Panc1 (cell line): ENCODE measurements around the gene FAM20A. TPM values are rescaled to one million over a fixed set of nuclear protein-coding genes. Genes with fewer than 3 reads are reported as not detected.

Experiments
- ATAC-seq: fragments of 200-7000 bp; cut with Tn5 transposase; 2 replicates; pipeline ENCODE4 v1.9.1; 2020; ENCODE audit warnings: mild to moderate bottlenecking, moderate library complexity
- BruUV-seq: library from RNA; stranded (reverse); fragments of 400-500 nt; replicated peaks from 2 replicates; lab custom pipeline; 2021; lab: Mats Ljungman, UMichigan
- CTCF ChIA-PET: fragments of 300-600 bp; sonication (Branson Sonifier 250); formaldehyde crosslinking; loops from one replicate; lab custom pipeline; 2022; ENCODE audit warnings: antibody characterized with exemption; lab: Charles Lee
- POLR2A ChIA-PET: fragments of 300-600 bp; sonication (Branson Sonifier 250); formaldehyde crosslinking; loops from one replicate; lab custom pipeline; 2022; ENCODE audit warnings: antibody characterized with exemption; lab: Charles Lee
- DNase-seq: peaks from one replicate; pipeline ENCODE4 v3.0.0-alpha.2; 2010; ENCODE audit warnings: low read depth, low spot score
- H3K27ac ChIP-seq: 2 replicates; pipeline ENCODE4 v1.5.1; 2011; ENCODE audit warnings: mild to moderate bottlenecking, low read length, inconsistent platforms
- H3K27me3 ChIP-seq: fragments of 200-500 bp; sonication (Bioruptor generic); 2 replicates; pipeline ENCODE4 v1.6.0; 2014; ENCODE audit warnings: low read length, inconsistent platforms; ENCODE audit not compliant: control insufficient read depth, insufficient read depth
- H3K36me3 ChIP-seq: fragments of 200-500 bp; sonication (Bioruptor generic); 2 replicates; pipeline ENCODE4 v1.5.1; 2014; ENCODE audit warnings: inconsistent platforms, mild to moderate bottlenecking, low read length, moderate library complexity; ENCODE audit not compliant: control insufficient read depth, insufficient read depth
- H3K4me1 ChIP-seq: 2 replicates; pipeline ENCODE4 v1.5.1; 2011; ENCODE audit warnings: inconsistent platforms, mild to moderate bottlenecking, low read length, moderate library complexity; ENCODE audit not compliant: control insufficient read depth, insufficient read depth
- H3K4me3 ChIP-seq, 2 experiments: 2 replicates each; pipeline ENCODE4 v1.5.1; 2011 to 2012; ENCODE audit warnings: low read depth in 2 of 2, low read length in 2 of 2, mild to moderate bottlenecking in 2 of 2, inconsistent platforms in 1 of 2, moderate library complexity in 1 of 2
- H3K9me3 ChIP-seq: fragments of 200-500 bp; sonication (Bioruptor generic); 2 replicates; pipeline ENCODE4 v1.5.1; 2014; ENCODE audit warnings: low read depth, mild to moderate bottlenecking, inconsistent platforms, low read length, moderate library complexity; ENCODE audit not compliant: control insufficient read depth, insufficient read depth
- CTCF ChIP-seq: fragments of 450-650 bp; IDR thresholded peaks from 2 replicates; pipeline ENCODE4 v1.5.1; 2017; ENCODE audit warnings: mild to moderate bottlenecking
- POLR2AphosphoS5 ChIP-seq: IDR thresholded peaks from 2 replicates; pipeline ENCODE4 v1.6.1; 2012; ENCODE audit warnings: mild to moderate bottlenecking, low read depth, low read length, moderate library complexity
- REST ChIP-seq, 2 experiments: IDR thresholded peaks; 2 replicates each; pipeline ENCODE4 v1.6.1; 2011 to 2012; ENCODE audit warnings: low read depth in 2 of 2, control low read depth in 1 of 2, low read length in 1 of 2, mild to moderate bottlenecking in 1 of 2, moderate library complexity in 1 of 2; ENCODE audit not compliant: insufficient read depth in 1 of 2
- SIN3A ChIP-seq: IDR thresholded peaks from 2 replicates; pipeline ENCODE4 v1.6.1; 2012; ENCODE audit warnings: low read depth, mild to moderate bottlenecking, low read length, moderate library complexity, borderline replicate concordance; ENCODE audit not compliant: insufficient read depth
- TCF7L2 ChIP-seq: IDR thresholded peaks from 2 replicates; pipeline ENCODE4 v1.6.1; 2011; ENCODE audit warnings: mild to moderate bottlenecking, low read depth, low read length, inconsistent platforms
- in situ Hi-C: cut with HindIII; loops from 2 replicates; pipeline ENCODE4 v1.10.0; 2016; ENCODE audit warnings: low sequenced_read_pairs, low pct_unique_long_range_greater_than_20kb
- intact Hi-C: fragments of 100-400 bp; cut with micrococcal nuclease; formaldehyde crosslinking; loops from one replicate; pipeline ENCODE4 v1.10.0; 2022; ENCODE audit not compliant: unreplicated experiment
- total RNA-seq: library from RNA; stranded (reverse); gene quantifications from one replicate; pipeline ENCODE4 v1.2.1, GENCODE V29; 2021; ENCODE audit not compliant: unreplicated experiment

Gene FAM20A
- total RNA-seq, 1 experiment from 2014 or later, result 0.44 TPM

- H3K27me3 ChIP-seq, result peaks cover 16% of the 10 kb centered on the region
- DNase-seq, result no peak
These were observed 868 bp downstream of the FAM20A start for GRCh38 chr17:68600067-68600930.

GRCh38 chr17:68599552-68600066 is 1.6 kb downstream of the FAM20A start:
- POLR2A ChIA-PET, result no interaction called here
- Histone ChIP-seq H3K4me3 (no peak overlapping the region; a peak in 1 of 4 replicates), H3K36me3 (no peaks in the 10 kb centered on the region), H3K9me3 (no peaks in the 10 kb centered on the region), H3K27me3 (peaks cover 16% of the 10 kb centered on the region), H3K4me1 (no peaks in the 10 kb centered on the region), H3K27ac (no peak overlapping the region)
- BruUV-seq, result no TSS peak
- ATAC-seq (no peak), DNase-seq (no peak)
- in situ Hi-C loops, result no loop called here
- CTCF ChIA-PET, result no interaction called here
- intact Hi-C loops, result no loop called here
- TF ChIP-seq CTCF (no peak), SIN3A (no peak), REST (IDR thresholded peaks at IDR 0.05; ENCODE audit: insufficient read depth in 1 of 2, low read depth in 2 of 2, low read length in 1 of 2) (no peak), POLR2AphosphoS5 (no peak)

More at GRCh38 chr17:68600067-68600930, 868 bp downstream of the FAM20A start:
- H3K27ac ChIP-seq, result no peak overlapping the region
- in situ Hi-C loops (no loop called here), intact Hi-C loops (no loop called here)
- TF ChIP-seq CTCF, result peak; percentile 52
- TF ChIP-seq SIN3A, result no peak
- TF ChIP-seq POLR2AphosphoS5, result no peak
- TF ChIP-seq TCF7L2, result no peak
- TF ChIP-seq REST (IDR thresholded peaks at IDR 0.05; ENCODE audit: insufficient read depth in 1 of 2, low read depth in 2 of 2, low read length in 1 of 2), result no peak
- no peaks in the 10 kb centered on the region for H3K36me3 ChIP-seq
- no peaks in the 10 kb centered on the region for H3K4me1 ChIP-seq
- BruUV-seq, result no TSS peak
- no peaks in the 10 kb centered on the region for H3K9me3 ChIP-seq
- ChIA-PET POLR2A (no interaction called here), CTCF (no interaction called here)
- peak; percentile 86 for ATAC-seq
- H3K4me3 ChIP-seq, result peak overlapping the region; percentile 28 to 37
